SIG-M5 (cell line): Measurements from ENCODE around the gene CNIH4.
"Not testable (repeated sequence)": the region's sequence is repeated elsewhere in the genome, so short reads cannot be mapped to it uniquely, and the experiment has no call there.

Source experiments
- DNase-seq: peaks from one replicate; lab custom pipeline; 2025; lab: John Stamatoyannopoulos, UW

CNIH4 gene

DNA sequence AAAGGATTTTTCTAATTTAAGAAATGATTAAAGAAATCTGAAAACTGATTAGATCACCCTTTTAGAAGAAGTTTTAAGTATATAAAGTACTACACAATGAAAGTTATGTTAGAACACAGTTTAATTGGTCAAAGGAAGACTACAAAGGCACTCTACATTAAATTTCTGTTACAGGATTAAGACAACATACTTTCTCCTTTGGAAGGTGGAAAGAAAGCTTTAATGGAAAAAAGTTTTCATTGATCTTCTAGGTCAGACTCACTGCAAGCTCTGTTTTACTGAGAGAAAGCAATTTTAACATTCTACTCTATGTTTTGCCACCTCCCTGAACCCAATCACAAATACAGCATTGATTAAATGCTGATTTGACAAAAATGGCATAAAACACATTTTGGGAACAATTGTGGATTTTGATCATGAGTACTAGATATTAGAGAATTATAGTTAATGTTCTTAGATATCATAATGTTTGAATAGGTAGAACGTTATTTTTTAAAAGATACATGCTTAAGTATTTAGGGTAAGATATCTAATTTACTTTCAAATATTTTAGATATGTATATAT, 45.9 kb downstream of the CNIH4 start:
- no peak for DNase-seq

DNA sequence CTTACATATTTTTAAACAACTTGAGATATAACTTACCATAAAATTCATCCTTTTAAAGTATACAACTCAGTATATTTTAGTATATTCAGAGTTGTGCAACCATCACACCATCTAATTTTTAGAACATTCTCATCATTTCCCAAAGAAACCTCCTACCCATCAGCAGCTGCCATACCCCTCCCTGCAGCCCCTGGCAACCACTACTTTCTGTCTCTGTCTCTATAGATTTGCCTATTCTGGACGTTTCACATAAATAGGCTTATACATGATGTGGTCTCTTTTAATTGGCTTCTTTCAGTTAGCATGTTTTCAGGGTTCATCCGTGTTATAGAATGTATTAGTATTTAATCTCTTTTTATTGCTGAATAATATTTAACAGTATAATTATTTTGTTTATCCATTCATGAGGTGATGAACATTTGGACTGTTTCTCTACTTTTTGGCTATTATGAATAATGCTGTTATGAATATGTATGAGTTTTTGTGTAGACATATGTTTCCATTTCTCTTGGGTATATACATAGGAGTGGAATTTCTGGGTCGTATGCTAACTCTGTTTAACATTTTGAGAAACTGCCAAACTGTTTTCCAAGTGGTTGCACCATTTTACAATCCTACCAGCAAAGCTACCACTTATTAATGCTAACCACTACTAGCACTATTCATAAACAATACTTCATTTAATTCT, 48.4 kb downstream of the CNIH4 start:
- DNase-seq: no peak

DNA sequence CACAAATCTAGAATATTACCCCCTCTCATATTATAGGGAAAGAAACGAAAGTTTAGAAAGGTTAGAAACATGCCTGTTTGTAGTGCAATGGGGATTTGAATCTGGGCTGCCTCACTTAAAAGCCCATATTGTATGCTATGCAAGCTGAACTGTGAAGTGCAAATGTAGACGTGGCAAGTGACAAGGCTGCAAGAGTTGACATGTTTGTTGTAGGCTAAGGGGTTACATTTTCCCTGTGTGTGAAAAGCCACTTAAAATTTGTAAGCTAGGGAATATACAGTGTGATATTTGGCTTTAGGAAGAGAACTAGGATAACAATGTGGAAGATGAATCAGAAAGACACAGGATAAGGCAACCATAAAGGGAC, 48.9 kb downstream of the CNIH4 start:
- no peak for DNase-seq

DNA sequence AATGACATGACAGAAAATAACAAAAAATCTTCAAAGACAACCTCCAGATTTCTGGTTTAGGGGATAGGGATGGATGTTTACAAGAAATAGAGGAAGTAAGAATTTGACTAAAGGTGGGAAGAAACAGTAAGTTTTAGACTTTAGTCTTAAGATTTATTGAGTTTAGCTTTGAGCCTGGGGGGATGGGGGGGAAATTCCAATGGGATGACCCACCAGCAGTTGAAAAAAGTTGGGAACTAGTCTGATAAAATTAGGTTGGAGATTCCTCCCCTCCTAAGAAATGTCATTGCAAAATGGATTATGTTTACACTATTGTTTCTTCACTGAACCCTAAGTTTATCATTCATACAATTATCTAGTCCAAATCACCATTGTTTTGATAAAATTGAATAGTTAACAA, 49.5 kb downstream of the CNIH4 start:
- DNase-seq: no peak

DNA sequence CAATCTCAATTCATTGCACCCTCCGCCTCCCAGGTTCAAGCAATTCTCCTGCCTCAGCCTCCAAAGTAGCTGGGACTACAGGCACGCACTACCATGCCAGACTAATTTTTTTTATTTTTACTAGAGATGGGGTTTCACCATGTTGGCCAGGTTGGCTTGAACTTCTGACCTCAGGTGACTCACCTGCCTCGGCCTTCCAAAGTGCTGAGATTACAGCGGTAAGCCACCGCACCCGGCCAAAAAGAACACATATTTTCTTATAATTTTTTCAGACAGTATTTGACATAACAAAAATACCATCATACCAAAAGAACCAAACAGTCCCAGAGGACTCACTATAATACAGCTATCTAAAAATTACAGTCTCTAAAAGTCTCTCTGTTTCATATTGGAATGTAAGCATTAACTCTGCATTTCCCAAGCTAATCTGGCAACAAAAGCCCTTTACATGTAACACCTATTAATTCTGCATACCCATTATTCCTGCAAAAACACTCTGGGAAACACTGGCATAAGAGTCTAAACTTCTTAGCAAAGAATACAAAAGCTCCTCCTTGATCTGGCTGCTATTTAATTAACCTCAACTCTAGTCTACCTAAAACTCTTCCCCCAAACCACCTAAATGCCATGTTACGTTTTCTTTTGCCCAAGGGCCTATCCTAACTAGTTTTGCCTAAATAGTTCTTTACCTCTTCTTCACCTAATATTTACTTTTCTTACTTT, 51.1 kb downstream of the CNIH4 start:
- DNase-seq: no peak

DNA sequence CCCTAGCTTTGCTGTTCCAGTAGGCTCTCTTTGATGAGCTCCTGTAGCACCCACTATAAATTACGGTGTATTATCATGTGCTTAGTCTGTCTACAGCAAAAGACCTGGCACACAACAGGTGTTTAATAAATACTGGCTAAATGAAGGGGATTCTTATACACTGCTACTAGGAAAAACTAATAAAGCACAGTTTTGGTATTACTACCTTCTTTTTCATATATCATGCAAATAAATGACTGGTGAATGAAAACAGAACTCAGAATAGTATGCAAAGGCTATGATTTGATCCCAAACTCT, 51.6 kb downstream of the CNIH4 start:
- no peak for DNase-seq

DNA sequence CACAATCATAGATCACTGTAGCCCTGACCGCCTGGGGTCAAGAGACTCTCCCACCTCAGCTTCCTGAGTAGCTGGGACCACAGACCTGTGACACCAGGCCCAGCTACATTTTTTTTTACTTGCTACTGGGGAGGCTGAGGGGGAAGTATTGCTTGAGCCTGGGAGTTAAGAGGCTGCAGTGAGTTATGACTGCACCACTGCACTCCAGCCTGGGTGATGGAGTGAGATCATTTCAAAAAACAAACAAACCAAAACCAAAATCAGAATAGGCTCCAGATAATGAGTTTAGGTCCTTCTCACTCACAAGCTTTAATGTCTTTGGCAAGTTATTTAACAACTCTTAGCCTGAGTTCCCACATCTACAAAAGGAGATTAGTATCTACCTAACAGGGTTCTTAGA, 55.1 kb downstream of the CNIH4 start:
- DNase-seq: no peak

DNA sequence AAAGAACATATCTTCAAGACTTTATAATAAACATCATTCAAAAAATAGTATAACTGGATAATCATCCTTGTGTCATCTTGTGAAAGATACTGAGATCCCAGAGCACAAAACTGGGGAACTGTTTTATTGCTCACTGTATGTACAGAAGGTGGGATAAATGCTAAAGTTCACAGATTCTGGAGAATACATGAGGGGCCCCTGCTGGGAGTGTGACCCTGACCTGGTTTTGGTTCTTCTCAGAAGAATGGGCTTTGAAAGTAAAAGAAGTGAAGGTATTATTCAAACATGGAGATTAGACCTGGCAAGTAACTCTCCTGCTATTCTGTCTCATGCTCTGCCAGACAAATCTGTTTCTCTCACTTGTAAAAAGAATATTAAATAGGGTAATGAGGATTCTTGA, 63.4 kb downstream of the CNIH4 start:
- DNase-seq: no peak

DNA sequence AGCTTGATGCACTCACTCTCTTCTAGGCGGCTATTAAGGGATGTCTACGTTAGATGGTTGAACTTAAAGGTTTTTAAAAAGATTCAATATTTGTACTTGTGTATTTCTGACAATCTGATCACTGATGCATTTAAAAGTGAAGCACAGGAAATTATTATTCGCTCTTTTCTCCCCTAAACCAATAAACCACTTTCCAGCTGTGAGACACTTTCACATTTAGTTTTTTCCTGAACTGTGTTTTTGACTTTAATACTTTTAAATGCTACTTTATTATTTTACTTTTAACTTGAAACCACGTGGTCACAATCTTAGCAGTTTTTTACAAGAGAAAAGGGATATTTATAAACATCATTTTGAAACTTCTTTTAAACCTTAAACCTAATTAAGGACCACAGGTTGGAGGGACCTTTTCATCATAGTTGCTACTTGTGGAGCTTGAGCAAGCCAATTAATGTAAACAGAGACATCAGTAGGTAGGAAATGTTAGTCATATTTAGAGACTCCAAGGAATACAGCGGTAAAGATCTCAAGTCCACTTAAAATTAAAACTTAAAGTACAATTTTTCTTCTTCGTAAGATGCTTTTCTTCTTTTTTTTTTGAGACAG, 68.7 kb downstream of the CNIH4 start:
- DNase-seq: no peak

DNA sequence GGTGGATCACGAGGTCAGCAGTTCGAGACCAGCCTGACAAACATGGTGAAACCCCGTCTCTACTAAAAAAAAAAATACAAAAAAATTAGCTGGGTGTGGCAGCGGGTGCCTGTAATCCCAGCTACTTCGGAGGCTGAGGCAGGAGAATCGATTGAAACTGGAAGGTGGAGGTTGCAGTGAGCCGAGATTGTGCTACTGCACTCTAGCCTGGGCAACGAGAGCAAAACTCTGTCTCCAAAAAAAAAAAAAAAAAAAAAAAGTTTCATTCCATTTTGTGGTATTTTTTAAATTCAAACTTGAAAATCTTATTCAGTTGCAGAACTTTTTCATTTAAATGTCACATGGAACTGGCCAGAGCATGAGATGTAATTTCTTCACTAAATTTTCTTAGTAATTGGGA, 70.2 kb downstream of the CNIH4 start:
- not testable (repeated sequence) for DNase-seq

DNA sequence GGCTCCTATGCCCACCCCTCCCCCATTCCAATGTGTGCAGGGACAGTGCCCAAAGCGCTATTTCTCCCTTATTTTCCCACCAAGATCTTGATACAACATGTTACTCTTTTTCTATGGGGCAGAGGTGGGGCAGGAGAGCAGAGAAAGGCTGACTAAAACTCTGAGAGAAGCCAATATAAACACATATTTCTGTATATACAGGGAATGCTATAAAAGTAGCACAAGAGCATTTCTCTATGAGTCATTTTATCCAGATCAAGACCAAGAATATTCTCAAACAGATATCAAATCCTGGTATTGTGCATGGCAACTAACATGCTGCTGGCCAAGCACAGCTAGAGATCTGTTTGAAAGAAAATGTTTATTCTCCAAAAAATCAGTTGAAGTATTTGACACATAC, 70.7 kb downstream of the CNIH4 start:
- DNase-seq: no peak

DNA sequence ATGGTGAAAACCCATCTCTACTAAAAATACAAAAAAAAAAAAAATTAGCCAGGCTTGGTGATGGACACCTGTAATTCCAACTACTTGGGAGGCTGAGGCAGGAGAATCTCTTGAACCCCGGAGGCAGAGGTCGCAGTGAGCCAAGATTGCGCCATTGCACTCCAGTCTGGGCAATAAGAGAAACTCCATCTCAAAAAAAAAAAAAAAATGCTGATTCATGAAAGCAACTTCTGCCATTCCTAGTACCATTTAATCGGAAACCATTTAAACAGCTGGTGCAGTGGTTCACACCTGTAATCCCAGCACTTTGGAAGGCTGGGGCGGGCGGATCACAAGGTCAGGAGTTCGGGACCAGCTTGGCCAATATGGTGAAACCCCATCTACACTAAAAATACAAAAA, 72.0 kb downstream of the CNIH4 start:
- not testable (repeated sequence) for DNase-seq
